Measurements from ENCODE around the gene ARHGAP35. TPM values are rescaled to one million over a fixed set of nuclear protein-coding genes. Genes with fewer than 3 reads are reported as not detected.
A peak's percentile ranks its signal among the peaks of the same experiment; 100 is the strongest.

ARHGAP35 gene
- total RNA-seq, 3 donors from 2014 or later: 44.8 to 61.9 (median 60.3) TPM

GRCh38 chr19:46828484-46828883, 32.3 kb upstream of the ARHGAP35 start:
- H3K4me3 ChIP-seq: no peak overlapping the region
- no peak overlapping the region for H3K27ac ChIP-seq
- intact Hi-C loops (cut with DNase I; ENCODE audit: low total_unique reads): no loop called here
- TF ChIP-seq POLR2A (IDR thresholded peaks at IDR 0.05) (no peak), CTCF (IDR thresholded peaks at IDR 0.05) (no peak), POLR2AphosphoS5 (IDR thresholded peaks at IDR 0.05) (no peak)
- H3K4me1 ChIP-seq: no peaks in the 10 kb centered on the region
- DNase-seq (ENCODE audit: low spot score in 2 of 2): no peak
- H3K27me3 ChIP-seq: no peaks in the 10 kb centered on the region
- H3K36me3 ChIP-seq: no peaks in the 10 kb centered on the region
- H3K9me3 ChIP-seq: no peaks in the 10 kb centered on the region

- Histone ChIP-seq H3K27me3 (no peaks in the 10 kb centered on the region), H3K27ac (no peak overlapping the region), H3K36me3 (no peaks in the 10 kb centered on the region), H3K4me3 (no peak overlapping the region), H3K9me3 (no peaks in the 10 kb centered on the region), H3K4me1 (no peaks in the 10 kb centered on the region)
- intact Hi-C loops (cut with DNase I; ENCODE audit: low total_unique reads): no loop called here
- DNase-seq (ENCODE audit: low spot score in 2 of 2): no peak
- TF ChIP-seq POLR2A (IDR thresholded peaks at IDR 0.05): no peak
- no peak for TF ChIP-seq POLR2AphosphoS5 (IDR thresholded peaks at IDR 0.05)
- no peak for TF ChIP-seq CTCF (IDR thresholded peaks at IDR 0.05)
These were observed 29.9 kb upstream of the ARHGAP35 start for GRCh38 chr19:46830864-46831263.

GRCh38 chr19:46834121-46834520, 26.7 kb upstream of the ARHGAP35 start:
- no peaks in the 10 kb centered on the region for H3K27me3 ChIP-seq
- no peaks in the 10 kb centered on the region for H3K4me1 ChIP-seq
- TF ChIP-seq CTCF (IDR thresholded peaks at IDR 0.05): no peak
- TF ChIP-seq POLR2AphosphoS5 (IDR thresholded peaks at IDR 0.05): no peak
- no peak for TF ChIP-seq POLR2A (IDR thresholded peaks at IDR 0.05)
- DNase-seq (ENCODE audit: low spot score in 2 of 2): no peak
- H3K4me3 ChIP-seq: no peak overlapping the region
- H3K9me3 ChIP-seq: no peaks in the 10 kb centered on the region
- H3K36me3 ChIP-seq: peaks cover 3% of the 10 kb centered on the region
- intact Hi-C loops (cut with DNase I; ENCODE audit: low total_unique reads): no loop called here
- no peak overlapping the region for H3K27ac ChIP-seq

GRCh38 chr19:46834984-46835383, 25.8 kb upstream of the ARHGAP35 start:
- no peaks in the 10 kb centered on the region for H3K9me3 ChIP-seq
- no peak for DNase-seq (ENCODE audit: low spot score in 2 of 2)
- no peaks in the 10 kb centered on the region for H3K4me1 ChIP-seq
- H3K27ac ChIP-seq: no peak overlapping the region
- TF ChIP-seq CTCF (IDR thresholded peaks at IDR 0.05) (no peak), POLR2A (IDR thresholded peaks at IDR 0.05) (no peak), POLR2AphosphoS5 (IDR thresholded peaks at IDR 0.05) (no peak)
- H3K27me3 ChIP-seq: no peaks in the 10 kb centered on the region
- no peak overlapping the region for H3K4me3 ChIP-seq
- intact Hi-C loops (cut with DNase I; ENCODE audit: low total_unique reads): no loop called here
- peaks cover 3% of the 10 kb centered on the region for H3K36me3 ChIP-seq

- DNase-seq (ENCODE audit: low spot score in 2 of 2): no peak
- Histone ChIP-seq H3K27me3 (no peaks in the 10 kb centered on the region), H3K9me3 (no peaks in the 10 kb centered on the region), H3K27ac (peak overlapping the region; percentile 28 to 50), H3K4me1 (no peaks in the 10 kb centered on the region), H3K36me3 (peaks cover 3% of the 10 kb centered on the region), H3K4me3 (no peak overlapping the region)
- intact Hi-C loops (cut with DNase I; ENCODE audit: low total_unique reads): no loop called here
- TF ChIP-seq CTCF (IDR thresholded peaks at IDR 0.05): no peak
- TF ChIP-seq POLR2A (IDR thresholded peaks at IDR 0.05): no peak
- no peak for TF ChIP-seq POLR2AphosphoS5 (IDR thresholded peaks at IDR 0.05)
These were observed 22.6 kb upstream of the ARHGAP35 start for GRCh38 chr19:46838160-46838559.
